A549 (cell line): ENCODE measurements around the gene NTN1. TPM values are rescaled to one million over a fixed set of nuclear protein-coding genes. Genes with fewer than 3 reads are reported as not detected.

Source experiments
- ATAC-seq, 2 experiments: fragments of 200-7000 bp in 1 of 2; fragments of >200 bp in 1 of 2; cut with Nextera tagmentation in 1 of 2; cut with Tn5 transposase in 1 of 2; 3 replicates each; pipeline versions ENCODE4 v1.8.0 to v1.9.1; 2018 to 2020; ENCODE audit warnings: mild to moderate bottlenecking in 1 of 2, moderate library complexity in 1 of 2
- CTCF ChIA-PET: fragments of 300-600 bp; sonication (Branson Sonifier 250); formaldehyde crosslinking; extraction: SDS; loops from one replicate; lab custom pipeline; 2021; ENCODE audit warnings: antibody characterized with exemption, inconsistent platforms; lab: Yijun Ruan, JAX
- POLR2A ChIA-PET: fragments of 350-600 bp; formaldehyde crosslinking; extraction: SDS; loops from one replicate; lab custom pipeline; 2021; ENCODE audit warnings: antibody characterized with exemption, inconsistent platforms; lab: Yijun Ruan, JAX
- DNase-seq, 2 experiments: peaks; one replicate each; pipeline versions ENCODE4 v3.0.0 to v3.0.0-alpha.2; 2011 to 2016; ENCODE audit warnings: low read depth in 1 of 2, low spot score in 1 of 2
- FAIRE-seq: peaks from 2 replicates; lab custom pipeline; 2011; peaks lifted over from hg19 to GRCh38; lab: Jason Lieb, UNC
- H3K27ac ChIP-seq, 2 experiments: fragments of >200 bp; sonication (Bioruptor Twin); formaldehyde crosslinking; 3 replicates each; pipeline ENCODE4 v1.5.1; 2016 to 2017
- H3K4me1 ChIP-seq: fragments of >200 bp; sonication (Bioruptor Twin); formaldehyde crosslinking; 3 replicates; pipeline ENCODE4 v1.6.1; 2016
- H3K4me2 ChIP-seq: fragments of >200 bp; sonication (Bioruptor Twin); formaldehyde crosslinking; 3 replicates; pipeline ENCODE4 v1.6.1; 2016
- H3K4me3 ChIP-seq: fragments of >200 bp; sonication (Bioruptor Twin); formaldehyde crosslinking; 3 replicates; pipeline ENCODE4 v1.5.1; 2016
- H3K9me3 ChIP-seq: fragments of >200 bp; sonication (Bioruptor Twin); formaldehyde crosslinking; 3 replicates; pipeline ENCODE4 v1.6.1; 2016
- ATOH8 ChIP-seq: fragments of 250-450 bp; sonication (Bioruptor Pico); IDR thresholded peaks from 2 replicates; pipeline ENCODE4 v1.5.0; 2020; ENCODE audit warnings: low read depth, mild to moderate bottlenecking, moderate library complexity
- CBX8 ChIP-seq: fragments of 200-600 bp; sonication (generic); IDR thresholded peaks from 2 replicates; pipeline ENCODE4 v1.6.1; 2016
- CHD4 ChIP-seq: fragments of 200-600 bp; sonication (generic); IDR thresholded peaks from 2 replicates; pipeline ENCODE4 v1.6.1; 2016; ENCODE audit warnings: antibody characterized with exemption, mild to moderate bottlenecking, borderline replicate concordance
- E2F6 ChIP-seq: IDR thresholded peaks from 2 replicates; pipeline ENCODE4 v1.6.1; 2012; ENCODE audit warnings: low read depth, borderline replicate concordance
- EHMT2 ChIP-seq: fragments of 200-600 bp; sonication (generic); IDR thresholded peaks from 2 replicates; pipeline ENCODE4 v1.6.1; 2016; ENCODE audit warnings: antibody characterized with exemption, low read depth, mild to moderate bottlenecking, moderate library complexity
- ELK1 ChIP-seq: fragments of 150-350 bp; IDR thresholded peaks from 2 replicates; pipeline ENCODE4 v1.6.1; 2014; ENCODE audit warnings: low read depth, mild to moderate bottlenecking, low read length
- EP300 ChIP-seq, 2 experiments: fragments of >200 bp; sonication (Bioruptor Twin); formaldehyde crosslinking; IDR thresholded peaks; 2 replicates in 1 of 2; 3 replicates in 1 of 2; pipeline ENCODE4 v1.6.1; 2016 to 2017
- ESRRA ChIP-seq: fragments of 150-350 bp; IDR thresholded peaks from 2 replicates; pipeline ENCODE4 v1.6.1; 2014; ENCODE audit warnings: mild to moderate bottlenecking, low read length, borderline replicate concordance
- HEYL ChIP-seq: fragments of 250-450 bp; sonication (Bioruptor Pico); IDR thresholded peaks from 2 replicates; pipeline ENCODE4 v1.8.0; 2021; ENCODE audit warnings: mild to moderate bottlenecking, moderate library complexity
- HOXB5 ChIP-seq: fragments of 250-450 bp; sonication (Bioruptor Pico); IDR thresholded peaks from 2 replicates; pipeline ENCODE4 v1.5.0; 2020; ENCODE audit warnings: mild to moderate bottlenecking, moderate library complexity
- MAX ChIP-seq: IDR thresholded peaks from 2 replicates; pipeline ENCODE4 v1.6.1; 2012
- POLR2AphosphoS2 ChIP-seq: conservative IDR thresholded peaks from 2 replicates; pipeline ENCODE4 v1.6.1; 2012; ENCODE audit warnings: low read length, improper control_type of control experiment, inconsistent platforms
- RARB ChIP-seq: fragments of 250-450 bp; sonication (Bioruptor Pico); IDR thresholded peaks from 2 replicates; pipeline ENCODE4 v1.8.0; 2021; ENCODE audit warnings: mild to moderate bottlenecking, moderate library complexity
- TP53 ChIP-seq: fragments of 250-450 bp; sonication (Bioruptor Pico); IDR thresholded peaks from 2 replicates; pipeline ENCODE4 v1.5.0; 2021; ENCODE audit warnings: mild to moderate bottlenecking, moderate library complexity
- USF2 ChIP-seq: fragments of 450-650 bp; IDR thresholded peaks from 2 replicates; pipeline ENCODE4 v1.6.1; 2014; ENCODE audit warnings: antibody characterized with exemption
- ZFP36 ChIP-seq: fragments of 450-650 bp; IDR thresholded peaks from 2 replicates; pipeline ENCODE4 v1.6.1; 2014; ENCODE audit warnings: borderline replicate concordance; ENCODE audit not compliant: partially characterized antibody
- ZNF302 ChIP-seq: fragments of 250-450 bp; sonication (Bioruptor Pico); IDR thresholded peaks from 2 replicates; pipeline ENCODE4 v1.9.0; 2021; ENCODE audit warnings: inconsistent platforms, mild to moderate bottlenecking, moderate library complexity
- ZSCAN20 ChIP-seq: fragments of 250-450 bp; sonication (Bioruptor Pico); IDR thresholded peaks from 2 replicates; pipeline ENCODE4 v1.8.0; 2022; ENCODE audit warnings: mild to moderate bottlenecking, moderate library complexity
- WGBS: methylation state at CpG from one replicate; pipeline ENCODE4 v1.1.6; 2017; ENCODE audit errors: missing lambda C conversion rate; 5-methylcytosine and 5-hydroxymethylcytosine counted together
- polyA plus RNA-seq, 4 experiments: library from polyadenylated mRNA; depleted of rRNA in 3 of 4; stranded (reverse); fragments of >200 nt; fragmentation: RNase III in 1 of 4; extraction: RNeasy Plus Mini Kit Qiagen cat#74134 plus additional on column Dnase treatment in 1 of 4; gene quantifications; 2 replicates in 3 of 4; 3 replicates in 1 of 4; pipeline ENCODE4 v1.2.3, GENCODE V29; 2011 to 2017

NTN1 gene
- polyA plus RNA-seq, 2 of the 4 experiments (the other 2 are of a cell fraction), result 0.12 to 0.13 TPM

- TF ChIP-seq HOXB5, result no peak
- no peak for TF ChIP-seq HEYL (CRISPR knock-in tag)
- no peak for TF ChIP-seq EP300 (IDR thresholded peaks at IDR 0.05)
- no peak for TF ChIP-seq MAX
- TF ChIP-seq ESRRA, result no peak
Measured at GRCh38 chr17:9244066-9245052, 223.0 kb downstream of the NTN1 start (continued).

GRCh38 chr17:9247401-9247938 lies 226.2 kb downstream of the NTN1 start:
- no peaks in the 10 kb centered on the region for H3K9me3 ChIP-seq
- 88% methylated on average over 21 of the region's 21 CpGs for WGBS
- FAIRE-seq (no peak), ATAC-seq (no peak)
- no peak for TF ChIP-seq CBX8
- TF ChIP-seq ZFP36, result no peak
- TF ChIP-seq E2F6, result no peak
- TF ChIP-seq CHD4, result no peak
- no peak for TF ChIP-seq ELK1
- no peak for TF ChIP-seq RARB (CRISPR knock-in tag)
- no peak for TF ChIP-seq EHMT2
- no peak for TF ChIP-seq POLR2AphosphoS2
- no peak for TF ChIP-seq TP53
- TF ChIP-seq, all 56 proteins: peak for 0
- Histone ChIP-seq H3K4me3 (no peak overlapping the region), H3K4me1 (no peaks in the 10 kb centered on the region), H3K4me2 (no peak overlapping the region), H3K27ac (no peak overlapping the region)
- CTCF ChIA-PET, result no interaction called here
- POLR2A ChIA-PET, result no interaction called here
- DNase-seq, result no peak

- no peak for ATAC-seq
- no peaks in the 10 kb centered on the region for H3K4me1 ChIP-seq
- no peaks in the 10 kb centered on the region for H3K9me3 ChIP-seq
- FAIRE-seq, result no peak
- H3K27ac ChIP-seq, result no peak overlapping the region
- no peak for TF ChIP-seq ZNF302
- TF ChIP-seq USF2, result no peak
- no peak for TF ChIP-seq ZSCAN20 (CRISPR knock-in tag)
- TF ChIP-seq ATOH8, result no peak
- TF ChIP-seq POLR2AphosphoS2, result no peak
- no peak for TF ChIP-seq TP53
- H3K4me2 ChIP-seq, result no peak overlapping the region
- WGBS, result 85% methylated on average over 21 of the region's 21 CpGs
- no peak for DNase-seq
- POLR2A ChIA-PET, result no interaction called here
- CTCF ChIA-PET, result interaction anchor here (0.6 to 2.0 kb wide), 2 partner anchors 10 to 137 kb away, joined by 3 to 6 read pairs; no protein-coding TSS in a partner anchor
- H3K4me3 ChIP-seq, result no peak overlapping the region
Measured at GRCh38 chr17:9249245-9249953, 228.1 kb downstream of the NTN1 start.
